MCF 10A (cell line): ENCODE measurements around the gene MAPK9. TPM values are rescaled to one million over a fixed set of nuclear protein-coding genes. Genes with fewer than 3 reads are reported as not detected.

Experiments used
- BruUV-seq: library from RNA; stranded (reverse); fragments of 400-500 nt; replicated peaks from 2 replicates; lab custom pipeline; 2021; lab: Mats Ljungman, UMichigan
- CTCF ChIA-PET: fragments of 300-600 bp; sonication (Branson Sonifier 250); formaldehyde crosslinking; extraction: SDS; loops from one replicate; lab custom pipeline; 2021; ENCODE audit warnings: antibody characterized with exemption, inconsistent platforms; lab: Yijun Ruan, JAX
- POLR2A ChIA-PET: fragments of 300-600, 350-650 bp; sonication (Branson Sonifier 250); formaldehyde crosslinking; extraction: SDS; loops from one replicate; lab custom pipeline; 2020; ENCODE audit warnings: antibody characterized with exemption, inconsistent platforms; lab: Yijun Ruan, JAX
- DNase-seq: peaks from one replicate; pipeline ENCODE4 v3.0.0-alpha.2; 2018; ENCODE audit not compliant: unreplicated experiment
- H3K27ac Mint-ChIP-seq: one replicate; pipeline ENCODE4 v1.8.0; 2022; ENCODE audit warnings: mild to moderate bottlenecking, low read depth, mixed read lengths; ENCODE audit not compliant: unreplicated experiment
- H3K27me3 Mint-ChIP-seq: one replicate; pipeline ENCODE4 v1.8.0; 2022; ENCODE audit warnings: mixed read lengths; ENCODE audit not compliant: insufficient read depth, unreplicated experiment
- H3K36me3 Mint-ChIP-seq: one replicate; pipeline ENCODE4 v1.8.0; 2022; ENCODE audit warnings: mild to moderate bottlenecking, moderate library complexity, mixed read lengths; ENCODE audit not compliant: insufficient read depth, unreplicated experiment
- H3K4me1 Mint-ChIP-seq: one replicate; pipeline ENCODE4 v1.8.0; 2022; ENCODE audit warnings: mixed read lengths; ENCODE audit not compliant: insufficient read depth, unreplicated experiment
- H3K4me3 Mint-ChIP-seq: one replicate; pipeline ENCODE4 v1.8.0; 2022; ENCODE audit warnings: mild to moderate bottlenecking, moderate library complexity, mixed read lengths; ENCODE audit not compliant: unreplicated experiment
- H3K9me3 Mint-ChIP-seq: one replicate; pipeline ENCODE4 v1.8.0; 2022; ENCODE audit warnings: mixed read lengths; ENCODE audit not compliant: unreplicated experiment
- intact Hi-C: fragments of 100-400 bp; cut with micrococcal nuclease; formaldehyde crosslinking; loops from 2 replicates; pipeline ENCODE4 v1.14.1; 2022
- total RNA-seq: library from RNA; stranded (reverse); gene quantifications from 2 replicates; pipeline ENCODE4 v1.2.3, GENCODE V29; 2022
- TF ChIP-seq, protein P1 (sequence below): fragments of 200-600 bp; IDR thresholded peaks from one replicate; pipeline ENCODE4 v1.8.0; 2022; ENCODE audit warnings: antibody characterized with exemption, mild to moderate bottlenecking; ENCODE audit not compliant: unreplicated experiment

The MAPK9 gene
- total RNA-seq, 1 experiment from 2014 or later, result 64.0 TPM

GRCh38 chr5:180235846-180236245 is 56.0 kb downstream of the MAPK9 start:
- intact Hi-C loops, result no loop called here
- Mint-ChIP-seq H3K9me3 (peaks cover 10% of the 10 kb centered on the region), H3K27me3 (no peaks in the 10 kb centered on the region), H3K4me3 (no peak overlapping the region), H3K4me1 (peaks cover 6% of the 10 kb centered on the region), H3K27ac (no peak overlapping the region), H3K36me3 (peaks cover 84% of the 10 kb centered on the region)
- TF ChIP-seq, protein P1, sequence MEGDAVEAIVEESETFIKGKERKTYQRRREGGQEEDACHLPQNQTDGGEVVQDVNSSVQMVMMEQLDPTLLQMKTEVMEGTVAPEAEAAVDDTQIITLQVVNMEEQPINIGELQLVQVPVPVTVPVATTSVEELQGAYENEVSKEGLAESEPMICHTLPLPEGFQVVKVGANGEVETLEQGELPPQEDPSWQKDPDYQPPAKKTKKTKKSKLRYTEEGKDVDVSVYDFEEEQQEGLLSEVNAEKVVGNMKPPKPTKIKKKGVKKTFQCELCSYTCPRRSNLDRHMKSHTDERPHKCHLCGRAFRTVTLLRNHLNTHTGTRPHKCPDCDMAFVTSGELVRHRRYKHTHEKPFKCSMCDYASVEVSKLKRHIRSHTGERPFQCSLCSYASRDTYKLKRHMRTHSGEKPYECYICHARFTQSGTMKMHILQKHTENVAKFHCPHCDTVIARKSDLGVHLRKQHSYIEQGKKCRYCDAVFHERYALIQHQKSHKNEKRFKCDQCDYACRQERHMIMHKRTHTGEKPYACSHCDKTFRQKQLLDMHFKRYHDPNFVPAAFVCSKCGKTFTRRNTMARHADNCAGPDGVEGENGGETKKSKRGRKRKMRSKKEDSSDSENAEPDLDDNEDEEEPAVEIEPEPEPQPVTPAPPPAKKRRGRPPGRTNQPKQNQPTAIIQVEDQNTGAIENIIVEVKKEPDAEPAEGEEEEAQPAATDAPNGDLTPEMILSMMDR, result no peak
- CTCF ChIA-PET, result interaction anchor here (0.6 to 1.0 kb wide), 2 partner anchors 54 to 384 kb away, joined by 4 read pairs; no protein-coding TSS in a partner anchor
- peak; percentile 38 for DNase-seq
- TSS peak; percentile 62 for BruUV-seq
- POLR2A ChIA-PET, result interaction anchor here (1.0 to 2.1 kb wide), 3 partner anchors 47 to 57 kb away, joined by 4 to 12 read pairs (median 6); no protein-coding TSS in a partner anchor

GRCh38 chr5:180235077-180235476 is 56.8 kb downstream of the MAPK9 start:
- TF ChIP-seq, protein P1, result no peak
- POLR2A ChIA-PET, result interaction anchor here (0.7 to 2.1 kb wide), 4 partner anchors 48 to 89 kb away, joined by 4 to 12 read pairs (median 5); no protein-coding TSS in a partner anchor
- H3K27ac Mint-ChIP-seq, result no peak overlapping the region
- CTCF ChIA-PET, result interaction anchor here (0.6 to 1.0 kb wide), 2 partner anchors 54 to 383 kb away, joined by 4 read pairs; no protein-coding TSS in a partner anchor
- H3K4me3 Mint-ChIP-seq, result no peak overlapping the region
- H3K9me3 Mint-ChIP-seq, result peaks cover 16% of the 10 kb centered on the region
- intact Hi-C loops, result no loop called here
- DNase-seq, result no peak
- H3K36me3 Mint-ChIP-seq, result peaks cover 83% of the 10 kb centered on the region
- no peaks in the 10 kb centered on the region for H3K27me3 Mint-ChIP-seq
- no TSS peak for BruUV-seq
- H3K4me1 Mint-ChIP-seq, result peaks cover 6% of the 10 kb centered on the region

DNA sequence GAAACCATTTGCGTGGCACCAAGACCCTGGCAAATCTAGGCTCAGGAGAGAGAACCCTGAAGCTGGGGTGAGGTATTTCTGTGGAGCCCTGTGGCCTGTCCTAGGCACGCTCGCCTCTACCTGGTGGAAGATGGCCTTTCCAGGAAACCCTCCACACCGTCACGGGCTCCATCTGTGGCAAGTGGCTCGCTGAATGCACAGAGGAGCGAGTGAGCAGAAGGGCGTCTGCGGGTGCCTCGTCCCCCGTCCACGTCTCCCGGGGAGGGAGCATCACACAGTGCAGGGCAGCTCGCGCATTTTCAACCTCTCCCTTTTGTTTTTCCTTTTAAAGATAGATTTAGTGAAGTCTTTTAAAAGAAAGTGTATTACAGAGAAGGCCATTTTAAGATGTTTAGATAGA is 57.6 kb downstream of the MAPK9 start:
- CTCF ChIA-PET, result no interaction called here
- TF ChIP-seq, protein P1, result no peak
- no peak overlapping the region for H3K4me3 Mint-ChIP-seq
- peaks cover 16% of the 10 kb centered on the region for H3K9me3 Mint-ChIP-seq
- peaks cover 6% of the 10 kb centered on the region for H3K4me1 Mint-ChIP-seq
- DNase-seq, result no peak
- no peaks in the 10 kb centered on the region for H3K27me3 Mint-ChIP-seq
- POLR2A ChIA-PET, result interaction anchor here (0.5 to 2.1 kb wide), 2 partner anchors 55 to 1760 kb away, joined by 3 to 12 read pairs; no protein-coding TSS in a partner anchor
- no TSS peak for BruUV-seq
- intact Hi-C loops, result no loop called here
- peaks cover 75% of the 10 kb centered on the region for H3K36me3 Mint-ChIP-seq
- H3K27ac Mint-ChIP-seq, result no peak overlapping the region

DNA sequence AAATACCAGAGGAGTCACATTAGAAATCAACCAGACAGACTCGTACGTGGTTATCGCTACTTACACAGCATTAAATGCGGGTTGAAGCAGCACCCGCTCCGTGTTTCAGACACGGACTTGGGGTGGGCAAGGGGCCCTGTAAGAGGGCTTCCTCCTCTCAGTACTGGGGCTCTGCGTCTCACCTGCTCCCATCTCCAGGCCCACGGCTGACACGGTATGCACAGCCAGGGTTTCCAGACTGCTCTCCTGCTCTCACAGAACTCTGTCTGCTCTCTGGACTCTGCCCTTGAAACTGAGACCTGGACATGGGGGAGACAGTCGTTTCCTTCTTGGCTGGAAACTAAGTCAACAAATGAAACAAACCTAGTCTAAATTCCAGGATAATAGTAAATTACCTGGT is 58.2 kb downstream of the MAPK9 start:
- no TSS peak for BruUV-seq
- CTCF ChIA-PET, result no interaction called here
- Mint-ChIP-seq H3K27me3 (no peaks in the 10 kb centered on the region), H3K27ac (no peak overlapping the region), H3K36me3 (peaks cover 69% of the 10 kb centered on the region), H3K9me3 (peaks cover 16% of the 10 kb centered on the region), H3K4me1 (peaks cover 6% of the 10 kb centered on the region), H3K4me3 (no peak overlapping the region)
- POLR2A ChIA-PET, result no interaction called here
- TF ChIP-seq, protein P1, result no peak
- no peak for DNase-seq
- intact Hi-C loops, result no loop called here
